ENCODE measurements around the gene RAB6B.

The RAB6B gene

GRCh38 chr3:133895208-133896001, at the start of gene RAB6B:
Gene RAB6B (minus strand): TSS chr3:133895882. CDS start chr3:133895466, 416 bp downstream.
- in situ Hi-C loops (cut with MboI; ENCODE audit: low sequenced_read_pairs, unreplicated experiment), result no loop called here
- TF ChIP-seq CTCF (IDR thresholded peaks at IDR 0.05; ENCODE audit: borderline replicate concordance, control extremely low read depth, extremely low read depth, insufficient read depth, missing control alignments), result no peak
- DNase-seq (ENCODE audit: low spot score), result peak; percentile 75

GRCh38 chr3:133944641-133945380, 49.1 kb upstream of the RAB6B start:
- DNase-seq (ENCODE audit: low spot score), result no peak
- in situ Hi-C loops (cut with MboI; ENCODE audit: low sequenced_read_pairs, unreplicated experiment), result no loop called here
- TF ChIP-seq CTCF (IDR thresholded peaks at IDR 0.05; ENCODE audit: borderline replicate concordance, control extremely low read depth, extremely low read depth, insufficient read depth, missing control alignments), result no peak

- in situ Hi-C loops (cut with MboI; ENCODE audit: low sequenced_read_pairs, unreplicated experiment), result no loop called here
- no peak for DNase-seq (ENCODE audit: low spot score)
- TF ChIP-seq CTCF (IDR thresholded peaks at IDR 0.05; ENCODE audit: borderline replicate concordance, control extremely low read depth, extremely low read depth, insufficient read depth, missing control alignments), result no peak
Measured at GRCh38 chr3:133944181-133944580, 48.5 kb upstream of the RAB6B start.

GRCh38 chr3:133943639-133944141, 48.0 kb upstream of the RAB6B start:
- in situ Hi-C loops (cut with MboI; ENCODE audit: low sequenced_read_pairs, unreplicated experiment), result no loop called here
- no peak for DNase-seq (ENCODE audit: low spot score)
- TF ChIP-seq CTCF (IDR thresholded peaks at IDR 0.05; ENCODE audit: borderline replicate concordance, control extremely low read depth, extremely low read depth, insufficient read depth, missing control alignments), result no peak

GRCh38 chr3:133943031-133943535, 47.4 kb upstream of the RAB6B start:
- TF ChIP-seq CTCF (IDR thresholded peaks at IDR 0.05; ENCODE audit: borderline replicate concordance, control extremely low read depth, extremely low read depth, insufficient read depth, missing control alignments), result no peak
- in situ Hi-C loops (cut with MboI; ENCODE audit: low sequenced_read_pairs, unreplicated experiment), result no loop called here
- DNase-seq (ENCODE audit: low spot score), result no peak

- in situ Hi-C loops (cut with MboI; ENCODE audit: low sequenced_read_pairs, unreplicated experiment), result no loop called here
- no peak for TF ChIP-seq CTCF (IDR thresholded peaks at IDR 0.05; ENCODE audit: borderline replicate concordance, control extremely low read depth, extremely low read depth, insufficient read depth, missing control alignments)
- DNase-seq (ENCODE audit: low spot score), result no peak
Measured at GRCh38 chr3:133941415-133941821, 45.7 kb upstream of the RAB6B start.

All from GM13976 (cell line).